ENCODE measurements around the gene ECSCR. TPM values are rescaled to one million over a fixed set of nuclear protein-coding genes. Genes with fewer than 3 reads are reported as not detected.
A peak's percentile ranks its signal among the peaks of the same experiment; 100 is the strongest.
"Not testable (repeated sequence)": the region's sequence is repeated elsewhere in the genome, so short reads cannot be mapped to it uniquely, and the experiment has no call there.

ECSCR gene
- total and polyA plus RNA-seq, 2 donors (not counting 1 experiment from before 2014, with no cell fraction given): not detected

GRCh38 chr5:139481580-139482049, 19.1 kb upstream of the ECSCR start:
- Histone ChIP-seq H3K79me2 (ENCODE audit: control insufficient read depth, insufficient read depth, low read length) (no peaks in the 10 kb centered on the region), H3K9me3 (ENCODE audit: control extremely low read depth in 1 of 3, control insufficient read depth in 2 of 3, insufficient read depth in 1 of 3, low read length in 2 of 3) (no peaks in the 10 kb centered on the region), H4K20me1 (ENCODE audit: control insufficient read depth, insufficient read depth, low read length, poor library complexity, severe bottlenecking) (no peaks in the 10 kb centered on the region), H3K4me1 (ENCODE audit: control insufficient read depth in 2 of 2, insufficient read depth in 2 of 2, low read length in 2 of 2) (peaks cover 17 to 18% of the 10 kb centered on the region in 2 donors), H2AFZ (ENCODE audit: insufficient read depth, low read depth, low read length, poor library complexity, severe bottlenecking) (peak overlapping the region; percentile 83), H3K4me2 (replicated peaks; ENCODE audit: low read depth, low read length, poor library complexity, severe bottlenecking) (peak overlapping the region; percentile 59), H3K36me3 (replicated peaks in 1 of 2; ENCODE audit: control extremely low read depth in 1 of 2, control insufficient read depth in 1 of 2, extremely low read depth in 1 of 2, insufficient read depth in 2 of 2, low read length in 1 of 2) (no peaks in the 10 kb centered on the region), H3K27me3 (replicated peaks in 1 of 4; ENCODE audit: control extremely low read depth in 1 of 4, control insufficient read depth in 3 of 4, insufficient read depth in 4 of 4, low read length in 3 of 4) (peaks cover 0 to 2% (median 0%) of the 10 kb centered on the region in 4 experiments), H3K9ac (ENCODE audit: low read length) (peak overlapping the region; percentile 14), H3K4me3 (ENCODE audit: control extremely low read depth in 1 of 5, extremely low read depth in 1 of 5, insufficient read depth in 1 of 5, low read depth in 2 of 5, low read length in 4 of 5) (peak overlapping the region in 1 of 5 experiments; percentile 7), H3K27ac (ENCODE audit: low read length in 2 of 2) (no peak overlapping the region)
- no peaks in the 10 kb centered on the region for H3K27me3 Mint-ChIP-seq
- DNase-seq: no peak
- WGBS (ENCODE audit: insufficient coverage): 24% methylated on average over 5 of the region's 5 CpGs
- CTCF ChIA-PET: interaction anchor here (0.8 kb wide), 1 partner anchor 59 kb away, joined by 5 read pairs; no protein-coding TSS in a partner anchor
- POLR2A ChIA-PET: interaction anchor here (0.6 kb wide), 1 partner anchor 11 kb away, joined by 3 read pairs; no protein-coding TSS in a partner anchor
- H3K4me3 Mint-ChIP-seq: peak overlapping the region; percentile 18
- H3K27ac Mint-ChIP-seq: no peak overlapping the region
- H3K9me3 Mint-ChIP-seq (ENCODE audit: insufficient read depth): no peaks in the 10 kb centered on the region
- TF ChIP-seq CTCF (IDR thresholded peaks at IDR 0.05): no peak
- TF ChIP-seq EZH2 (IDR thresholded peaks at IDR 0.05; ENCODE audit: borderline replicate concordance, insufficient read depth, low read depth, low read length, poor library complexity, severe bottlenecking): no peak
- intact Hi-C loops (cut with micrococcal nuclease): no loop called here
- peaks cover 19% of the 10 kb centered on the region for H3K4me1 Mint-ChIP-seq
- ATAC-seq (ENCODE audit: low read depth): no peak

DNA sequence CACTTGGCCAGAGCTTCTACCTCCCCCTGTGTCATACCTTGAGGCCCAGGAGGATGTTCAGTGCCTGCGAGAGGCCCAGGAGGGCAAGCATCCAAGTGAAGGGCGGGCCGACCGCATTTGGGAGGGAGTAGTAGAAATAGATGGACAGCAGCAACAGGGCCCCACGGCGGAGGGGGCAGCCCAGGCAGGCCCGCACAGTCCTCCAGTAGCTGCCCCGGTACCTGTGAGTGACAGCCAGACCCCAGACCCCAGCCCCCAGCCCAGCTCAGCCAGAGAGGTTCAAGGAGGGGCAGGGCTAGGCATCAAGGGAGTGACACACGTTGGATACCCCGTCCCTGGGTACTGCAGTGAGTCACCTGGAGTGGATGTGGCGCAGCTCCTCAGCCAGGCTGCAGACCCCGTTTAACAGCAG, 18.6 kb upstream of the ECSCR start:
- Histone ChIP-seq H3K4me3 (ENCODE audit: control extremely low read depth in 1 of 5, extremely low read depth in 1 of 5, insufficient read depth in 1 of 5, low read depth in 2 of 5, low read length in 4 of 5) (no peak overlapping the region), H2AFZ (ENCODE audit: insufficient read depth, low read depth, low read length, poor library complexity, severe bottlenecking) (peak overlapping the region; percentile 83), H4K20me1 (ENCODE audit: control insufficient read depth, insufficient read depth, low read length, poor library complexity, severe bottlenecking) (no peaks in the 10 kb centered on the region), H3K79me2 (ENCODE audit: control insufficient read depth, insufficient read depth, low read length) (no peaks in the 10 kb centered on the region), H3K9me3 (ENCODE audit: control extremely low read depth in 1 of 3, control insufficient read depth in 2 of 3, insufficient read depth in 1 of 3, low read length in 2 of 3) (no peaks in the 10 kb centered on the region), H3K27me3 (replicated peaks in 1 of 4; ENCODE audit: control extremely low read depth in 1 of 4, control insufficient read depth in 3 of 4, insufficient read depth in 4 of 4, low read length in 3 of 4) (peaks cover 0 to 2% (median 0%) of the 10 kb centered on the region in 4 experiments), H3K9ac (ENCODE audit: low read length) (no peak overlapping the region), H3K27ac (ENCODE audit: low read length in 2 of 2) (no peak overlapping the region), H3K4me2 (replicated peaks; ENCODE audit: low read depth, low read length, poor library complexity, severe bottlenecking) (no peak overlapping the region), H3K4me1 (ENCODE audit: control insufficient read depth in 2 of 2, insufficient read depth in 2 of 2, low read length in 2 of 2) (peaks cover 17 to 18% of the 10 kb centered on the region in 2 donors), H3K36me3 (replicated peaks in 1 of 2; ENCODE audit: control extremely low read depth in 1 of 2, control insufficient read depth in 1 of 2, extremely low read depth in 1 of 2, insufficient read depth in 2 of 2, low read length in 1 of 2) (no peaks in the 10 kb centered on the region)
- no peak overlapping the region for H3K27ac Mint-ChIP-seq
- TF ChIP-seq EZH2 (IDR thresholded peaks at IDR 0.05; ENCODE audit: borderline replicate concordance, insufficient read depth, low read depth, low read length, poor library complexity, severe bottlenecking): no peak
- TF ChIP-seq CTCF (IDR thresholded peaks at IDR 0.05): no peak
- WGBS (ENCODE audit: insufficient coverage): 45% methylated on average over 8 of the region's 12 CpGs
- intact Hi-C loops (cut with micrococcal nuclease): no loop called here
- H3K27me3 Mint-ChIP-seq: no peaks in the 10 kb centered on the region
- no peaks in the 10 kb centered on the region for H3K9me3 Mint-ChIP-seq (ENCODE audit: insufficient read depth)
- peaks cover 19% of the 10 kb centered on the region for H3K4me1 Mint-ChIP-seq
- CTCF ChIA-PET: interaction anchor here (0.5 kb wide), 1 partner anchor 40 kb away, joined by 3 read pairs; no protein-coding TSS in a partner anchor
- POLR2A ChIA-PET: no interaction called here
- DNase-seq: no peak
- ATAC-seq (ENCODE audit: low read depth): peak; percentile 14
- H3K4me3 Mint-ChIP-seq: peak overlapping the region; percentile 7

GRCh38 chr5:139479729-139480128, 17.2 kb upstream of the ECSCR start:
- H4K20me1 ChIP-seq (ENCODE audit: control insufficient read depth, insufficient read depth, low read length, poor library complexity, severe bottlenecking); CTCF ChIA-PET; H3K36me3 ChIP-seq (replicated peaks in 1 of 2; ENCODE audit: control extremely low read depth in 1 of 2, control insufficient read depth in 1 of 2, extremely low read depth in 1 of 2, insufficient read depth in 2 of 2, low read length in 1 of 2); H3K27ac Mint-ChIP-seq; H3K4me3 Mint-ChIP-seq; H3K79me2 ChIP-seq (ENCODE audit: control insufficient read depth, insufficient read depth, low read length); H3K9me3 ChIP-seq (ENCODE audit: control extremely low read depth in 1 of 3, control insufficient read depth in 2 of 3, insufficient read depth in 1 of 3, low read length in 2 of 3); DNase-seq; intact Hi-C loops (cut with micrococcal nuclease); H3K4me2 ChIP-seq (replicated peaks; ENCODE audit: low read depth, low read length, poor library complexity, severe bottlenecking); ATAC-seq (ENCODE audit: low read depth); H3K27ac ChIP-seq (ENCODE audit: low read length in 2 of 2); H2AFZ ChIP-seq (ENCODE audit: insufficient read depth, low read depth, low read length, poor library complexity, severe bottlenecking); H3K27me3 Mint-ChIP-seq; H3K4me3 ChIP-seq (ENCODE audit: control extremely low read depth in 1 of 5, extremely low read depth in 1 of 5, insufficient read depth in 1 of 5, low read depth in 2 of 5, low read length in 4 of 5); H3K9me3 Mint-ChIP-seq (ENCODE audit: insufficient read depth); H3K9ac ChIP-seq (ENCODE audit: low read length): not testable (repeated sequence)
- WGBS (ENCODE audit: insufficient coverage): no CpG with 5 or more reads among the region's 4 CpGs
- Histone ChIP-seq H3K27me3 (replicated peaks in 1 of 4; ENCODE audit: control extremely low read depth in 1 of 4, control insufficient read depth in 3 of 4, insufficient read depth in 4 of 4, low read length in 3 of 4) (peaks cover 0 to 12% (median 3%) of the 10 kb centered on the region in 4 experiments), H3K4me1 (ENCODE audit: control insufficient read depth in 2 of 2, insufficient read depth in 2 of 2, low read length in 2 of 2) (peaks cover 26 to 27% of the 10 kb centered on the region in 2 donors)
- POLR2A ChIA-PET: interaction anchor here (0.7 kb wide), 1 partner anchor 36 kb away, joined by 7 read pairs; no protein-coding TSS in a partner anchor
- peaks cover 26% of the 10 kb centered on the region for H3K4me1 Mint-ChIP-seq

All from B cell (primary cell).